Measurements from ENCODE around the gene LRRC8D. TPM values are rescaled to one million over a fixed set of nuclear protein-coding genes. Genes with fewer than 3 reads are reported as not detected.

Gene LRRC8D
- total and polyA plus RNA-seq, 9 of the 15 experiments (the other 6 are each of a cell fraction or from before 2014, with no cell fraction given) = 3.4 to 53.9 (median 15.9) TPM

- Histone ChIP-seq H3K27me3 (ENCODE audit: control insufficient read depth in 2 of 2, insufficient read depth in 2 of 2, low read length in 2 of 2) (no peaks in the 10 kb centered on the region), H3K4me1 (replicated peaks in 1 of 2; ENCODE audit: control insufficient read depth in 2 of 2, insufficient read depth in 2 of 2, low read length in 2 of 2) (peaks cover 0 to 6% of the 10 kb centered on the region in 2 experiments; a peak in 2 of 5 replicates), H3K27ac (ENCODE audit: extremely low read depth, low read depth, low read length) (no peak overlapping the region), H4K20me1 (replicated peaks; ENCODE audit: control insufficient read depth, insufficient read depth, low read length) (no peaks in the 10 kb centered on the region), H3K36me3 (ENCODE audit: control insufficient read depth, insufficient read depth, low read length) (peaks cover 59% of the 10 kb centered on the region; the same call in 2 of the 3 replicates), H3K9me1 (ENCODE audit: control insufficient read depth, insufficient read depth, low read length) (no peaks in the 10 kb centered on the region), H3K9me3 (replicated peaks; ENCODE audit: control insufficient read depth, insufficient read depth, low read depth, low read length) (no peaks in the 10 kb centered on the region), H3K9ac (ENCODE audit: insufficient read depth in 1 of 2, low read depth in 2 of 2, low read length in 2 of 2) (no peak overlapping the region), H3K4me3 (no peak overlapping the region), H3K79me2 (ENCODE audit: control insufficient read depth, insufficient read depth, low read length) (peaks cover 17% of the 10 kb centered on the region), H3K4me2 (ENCODE audit: insufficient read depth, low read length) (no peak overlapping the region), H2AFZ (ENCODE audit: low read depth, low read length) (no peak overlapping the region)
- intact Hi-C loops (cut with micrococcal nuclease) (no loop called here), in situ Hi-C loops (cut with MboI) (no loop called here)
- DNase-seq (ENCODE audit: extremely low read depth in 1 of 4, low spot score in 3 of 4) (no peak), ATAC-seq (no peak), FAIRE-seq (no peak)
- CTCF ChIA-PET (ENCODE audit: low intra/inter-chr PET ratio) = no interaction called here
- POLR2A ChIA-PET = interaction anchor here (0.6 to 2.8 kb wide), 3 partner anchors 10 to 199 kb away, joined by 3 to 21 read pairs (median 10); no protein-coding TSS in a partner anchor
- no TSS peak for BruUV-seq (replicated peaks)
- 94% methylated on average over 5 of the region's 5 CpGs for WGBS (ENCODE audit: insufficient coverage, low coverage, missing lambda C conversion rate)
- TF ChIP-seq CGGBP1 (CRISPR knock-in tag; IDR thresholded peaks at IDR 0.05) (no peak), DIDO1 (tag; IDR thresholded peaks at IDR 0.05; ENCODE audit: low read depth) (no peak), MEF2A (IDR thresholded peaks at IDR 0.05; ENCODE audit: control insufficient read depth, low read depth, low read length) (no peak), BCOR (IDR thresholded peaks at IDR 0.05) (no peak), CBFB (CRISPR knock-in tag; IDR thresholded peaks at IDR 0.05) (no peak), ZNF830 (CRISPR knock-in tag; IDR thresholded peaks at IDR 0.05) (no peak), EP300 (IDR thresholded peaks at IDR 0.05; ENCODE audit: low read length) (no peak), MGA (IDR thresholded peaks at IDR 0.05) (no peak), CBX5 (IDR thresholded peaks at IDR 0.05; ENCODE audit: borderline replicate concordance, low read depth) (no peak), CBX3 (IDR thresholded peaks at IDR 0.05; ENCODE audit: borderline replicate concordance in 1 of 2, low read length in 2 of 2) (no peak), ZC3H8 (IDR thresholded peaks at IDR 0.05) (no peak), RBM14 (IDR thresholded peaks at IDR 0.05; ENCODE audit: borderline replicate concordance, insufficient read depth, low read depth, low read length) (no peak)
Measured at GRCh38 chr1:89844860-89845259, 24.0 kb downstream of the LRRC8D start.
